ENCODE measurements around the gene GPR78.

DNA sequence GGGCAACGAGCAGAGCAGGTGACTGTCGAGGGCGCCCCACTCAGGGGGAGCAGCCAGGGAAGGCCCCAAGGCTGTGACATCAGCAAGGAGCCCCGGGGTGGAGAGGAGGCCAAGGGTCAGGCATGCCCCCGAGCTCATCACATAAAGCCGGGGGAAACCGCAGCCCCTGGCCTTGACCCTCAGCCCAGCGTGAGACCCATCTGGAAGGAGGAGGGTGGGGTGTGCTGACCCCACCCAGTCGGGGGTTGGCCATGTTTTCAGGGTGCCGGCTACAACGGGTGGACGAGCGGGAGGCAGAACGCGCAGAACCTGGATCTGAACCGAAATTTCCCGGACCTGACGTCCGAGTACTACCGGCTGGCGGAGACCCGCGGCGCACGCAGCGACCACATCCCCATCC is 26.3 kb downstream of the GPR78 start:
- TF ChIP-seq, protein P1, sequence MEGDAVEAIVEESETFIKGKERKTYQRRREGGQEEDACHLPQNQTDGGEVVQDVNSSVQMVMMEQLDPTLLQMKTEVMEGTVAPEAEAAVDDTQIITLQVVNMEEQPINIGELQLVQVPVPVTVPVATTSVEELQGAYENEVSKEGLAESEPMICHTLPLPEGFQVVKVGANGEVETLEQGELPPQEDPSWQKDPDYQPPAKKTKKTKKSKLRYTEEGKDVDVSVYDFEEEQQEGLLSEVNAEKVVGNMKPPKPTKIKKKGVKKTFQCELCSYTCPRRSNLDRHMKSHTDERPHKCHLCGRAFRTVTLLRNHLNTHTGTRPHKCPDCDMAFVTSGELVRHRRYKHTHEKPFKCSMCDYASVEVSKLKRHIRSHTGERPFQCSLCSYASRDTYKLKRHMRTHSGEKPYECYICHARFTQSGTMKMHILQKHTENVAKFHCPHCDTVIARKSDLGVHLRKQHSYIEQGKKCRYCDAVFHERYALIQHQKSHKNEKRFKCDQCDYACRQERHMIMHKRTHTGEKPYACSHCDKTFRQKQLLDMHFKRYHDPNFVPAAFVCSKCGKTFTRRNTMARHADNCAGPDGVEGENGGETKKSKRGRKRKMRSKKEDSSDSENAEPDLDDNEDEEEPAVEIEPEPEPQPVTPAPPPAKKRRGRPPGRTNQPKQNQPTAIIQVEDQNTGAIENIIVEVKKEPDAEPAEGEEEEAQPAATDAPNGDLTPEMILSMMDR (IDR thresholded peaks at IDR 0.05): no peak
- TF ChIP-seq POLR2A (IDR thresholded peaks at IDR 0.05) (no peak), POLR2AphosphoS5 (IDR thresholded peaks at IDR 0.05; ENCODE audit: insufficient read depth in 1 of 2, low read depth in 1 of 2) (no peak)
